CD1c-positive myeloid dendritic cell (primary cell): Measurements from ENCODE around the gene TXNDC2.

Experiments used
- DNase-seq: peaks from one replicate; pipeline ENCODE4 v3.0.0-alpha.2; 2016; ENCODE audit errors: extremely low spot score

TXNDC2 gene

DNA sequence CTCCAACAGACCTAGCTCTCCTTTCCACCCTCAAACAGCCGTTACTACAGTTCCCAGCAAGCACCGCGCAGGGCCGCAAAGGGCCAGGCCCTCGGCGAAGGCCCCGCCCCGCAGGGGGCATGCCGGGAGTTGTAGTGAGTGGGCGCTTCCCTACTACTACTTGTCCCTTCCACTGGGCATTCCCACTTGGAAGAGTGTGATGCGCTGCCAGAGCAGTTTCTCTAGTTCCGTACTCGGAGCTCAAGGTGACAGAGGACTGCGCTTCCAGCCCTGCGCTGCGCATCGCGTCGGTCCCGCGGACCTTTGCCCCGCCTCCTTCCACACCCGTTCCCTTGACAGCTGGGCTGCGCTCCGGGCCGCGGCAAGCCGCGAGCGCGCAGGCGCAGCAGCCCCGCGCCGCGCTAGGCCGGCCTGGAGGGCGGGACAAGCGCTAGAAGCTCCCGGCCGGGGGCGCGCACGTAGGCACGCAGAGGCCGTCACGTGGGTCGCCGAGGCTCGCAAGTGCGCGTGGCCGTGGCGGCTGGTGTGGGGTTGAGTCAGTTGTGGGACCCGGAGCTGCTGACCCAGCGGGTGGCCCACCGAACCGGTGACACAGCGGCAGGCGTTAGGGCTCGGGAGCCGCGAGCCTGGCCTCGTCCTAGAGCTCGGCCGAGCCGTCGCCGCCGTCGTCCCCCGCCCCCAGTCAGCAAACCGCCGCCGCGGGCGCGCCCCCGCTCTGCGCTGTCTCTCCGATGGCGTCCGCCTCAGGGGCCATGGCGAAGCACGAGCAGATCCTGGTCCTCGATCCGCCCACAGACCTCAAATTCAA lies 28.0 kb downstream of the TXNDC2 start, which contains the start of gene VAPA:
TSS of gene VAPA (plus strand) at position 491 of the 808 bp plus-strand sequence. CDS start at position 732, 241 bp downstream.
- DNase-seq = peak; percentile 99

DNA sequence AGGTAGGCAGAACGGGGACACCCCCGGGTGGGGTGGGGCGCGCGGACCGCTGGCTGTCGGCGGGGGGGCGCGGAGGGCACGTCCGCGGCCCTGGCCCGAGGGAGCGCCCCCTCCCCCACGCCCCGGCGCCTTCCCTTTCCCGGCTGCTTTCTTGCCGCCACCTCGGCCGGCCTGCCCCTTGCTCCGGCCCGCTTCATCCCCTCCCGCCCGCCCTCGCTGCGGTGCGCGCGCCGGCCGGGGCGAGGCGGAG lies 28.5 kb downstream of the TXNDC2 start:
- DNase-seq = no peak

DNA sequence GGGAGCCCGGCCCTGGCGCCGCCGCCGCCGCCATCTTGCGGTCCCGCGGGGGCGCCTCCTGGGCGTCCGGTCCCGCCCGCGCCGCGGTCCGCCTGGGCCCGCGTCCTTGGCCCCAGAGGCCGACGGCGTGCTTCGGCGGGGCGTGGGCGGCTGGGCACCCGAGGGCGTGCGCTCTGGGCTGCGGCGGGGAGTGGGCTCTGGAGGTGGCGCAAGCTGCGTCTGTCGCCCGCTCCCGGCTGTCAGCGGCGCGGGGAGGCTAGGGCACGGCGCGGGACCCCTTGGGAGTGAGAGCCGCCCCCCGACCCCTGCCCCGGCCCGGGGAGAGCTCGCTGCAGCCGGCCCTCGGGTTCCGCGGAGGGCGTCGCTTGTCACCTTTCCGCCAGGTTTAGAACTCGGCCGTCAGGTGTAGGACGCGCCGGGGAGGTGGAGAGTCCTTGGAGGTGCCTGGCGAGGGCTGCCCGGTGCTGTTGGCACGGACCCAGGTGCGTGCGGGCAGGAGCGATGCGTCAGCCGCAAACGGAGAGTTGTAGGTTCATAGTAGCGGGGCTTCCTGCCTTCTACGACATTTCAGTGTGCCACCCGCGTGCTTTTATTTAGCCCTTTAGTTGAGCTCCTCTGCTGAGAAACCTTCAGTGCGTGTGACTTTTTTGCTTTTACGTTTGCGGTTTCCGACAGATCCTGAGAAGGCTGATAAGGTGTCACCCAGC lies 29.0 kb downstream of the TXNDC2 start:
- peak; percentile 88 for DNase-seq

DNA sequence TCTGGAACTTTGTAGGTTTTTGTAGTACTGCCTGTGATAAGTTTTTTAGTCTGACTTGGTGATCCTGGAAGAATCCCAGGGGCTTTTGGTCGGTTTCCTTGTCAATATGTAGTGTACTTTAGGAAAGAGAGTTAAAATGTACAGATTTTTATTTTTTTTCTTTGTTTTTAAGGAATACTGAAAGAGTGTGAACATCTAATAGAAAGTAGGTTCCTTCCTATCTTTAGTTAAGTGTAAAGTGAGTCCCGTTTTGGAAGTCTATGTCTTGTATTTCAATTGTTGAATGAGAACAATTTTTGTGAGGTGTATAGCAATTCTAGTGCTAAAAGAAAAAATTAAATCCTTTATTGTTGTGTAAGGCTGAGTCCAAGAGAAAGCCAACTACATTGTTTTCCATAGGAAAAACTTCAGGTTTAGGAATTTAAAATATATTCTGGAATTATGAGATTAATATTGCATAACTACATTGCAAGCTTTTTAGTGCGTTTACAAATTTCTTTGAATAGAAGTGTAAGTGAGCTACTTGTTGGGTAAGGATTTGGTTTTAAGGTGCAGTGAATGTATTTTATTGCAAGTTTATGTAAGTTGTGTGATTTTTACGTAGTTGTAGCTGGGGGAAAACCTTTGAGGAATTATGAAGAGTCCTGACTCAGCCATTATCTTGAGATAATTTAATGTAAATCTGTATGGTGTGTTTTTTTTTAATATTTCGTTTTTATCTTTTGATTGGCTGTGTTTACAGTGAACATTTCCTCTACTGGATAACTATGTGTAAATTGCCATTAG lies 29.7 kb downstream of the TXNDC2 start:
- no peak for DNase-seq

DNA sequence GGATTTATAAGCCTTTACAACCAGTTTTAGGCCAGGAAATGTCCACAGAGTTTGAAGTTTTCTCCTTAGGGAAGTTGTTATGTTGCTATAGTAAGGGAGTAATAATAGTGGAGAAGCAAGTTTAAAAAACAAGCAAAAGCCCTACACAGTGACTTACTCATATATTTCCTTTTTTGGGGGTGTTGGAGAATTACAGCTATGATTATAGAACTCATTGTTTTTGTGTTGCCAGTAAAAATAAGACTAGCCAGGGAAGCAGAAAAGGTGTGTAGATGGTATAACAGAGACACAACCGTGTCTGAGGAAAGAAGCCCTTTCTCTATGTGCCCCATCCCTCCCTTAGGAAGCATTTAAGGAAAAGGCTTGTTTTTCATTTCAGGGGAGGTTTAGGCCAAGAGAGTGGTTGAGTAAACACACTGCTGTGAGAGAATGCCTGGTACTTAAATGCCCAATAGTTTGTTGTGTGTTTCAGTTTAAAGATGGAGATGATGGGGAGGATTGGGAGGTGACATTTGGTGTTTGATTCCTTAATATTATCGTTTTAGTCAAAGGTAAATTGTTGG lies 30.4 kb downstream of the TXNDC2 start:
- peak; percentile 70 for DNase-seq

DNA sequence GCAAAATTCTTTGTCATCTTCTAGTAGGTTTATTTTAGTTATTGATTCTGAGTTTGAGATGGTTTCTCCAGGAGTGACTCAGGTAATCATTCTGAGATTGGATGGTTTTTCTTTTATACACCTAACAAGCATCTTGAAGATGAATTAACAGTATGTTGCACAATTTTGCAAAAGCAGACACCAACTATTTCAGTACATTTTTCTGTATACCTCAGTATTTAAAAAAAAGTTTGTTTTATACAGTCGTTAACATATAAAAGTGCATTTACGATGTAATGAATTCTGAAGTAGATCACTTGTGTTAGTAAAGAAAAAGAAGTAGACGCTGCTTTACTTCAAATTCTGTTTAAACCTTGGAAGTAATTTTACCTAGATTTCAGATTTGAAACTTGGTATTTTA lies 31.0 kb downstream of the TXNDC2 start:
- DNase-seq = no peak

DNA sequence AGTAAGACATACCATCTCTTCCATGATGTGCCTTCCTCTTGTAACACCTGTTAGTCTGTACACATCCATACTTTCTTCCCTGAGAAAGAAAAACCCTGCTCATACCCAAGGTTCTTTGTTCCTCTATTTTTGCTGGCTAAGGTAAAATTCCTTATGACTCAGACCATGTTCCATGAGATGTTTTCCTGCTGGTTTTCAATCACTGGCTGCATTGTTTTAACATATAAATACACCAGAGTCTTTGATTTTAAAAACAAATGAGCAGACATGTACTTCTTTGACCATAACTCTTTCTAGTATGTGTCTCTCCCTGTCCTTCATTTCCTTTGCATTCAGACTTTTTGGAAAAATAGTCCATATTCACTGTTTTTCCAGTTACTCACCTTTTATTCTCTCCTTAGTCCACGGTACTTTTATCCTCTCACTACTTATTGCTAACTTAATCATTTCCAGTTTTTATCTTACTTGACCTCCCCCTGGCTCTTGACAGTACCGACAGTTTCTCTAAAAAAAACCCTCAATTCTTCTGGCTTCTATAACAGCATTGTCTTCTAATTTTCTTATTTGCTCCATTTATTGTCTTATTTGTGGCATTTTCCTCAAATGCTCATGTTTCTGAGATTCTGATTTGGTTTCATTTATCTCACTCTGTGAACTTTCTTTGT lies 32.4 kb downstream of the TXNDC2 start:
- DNase-seq = peak; percentile 48

DNA sequence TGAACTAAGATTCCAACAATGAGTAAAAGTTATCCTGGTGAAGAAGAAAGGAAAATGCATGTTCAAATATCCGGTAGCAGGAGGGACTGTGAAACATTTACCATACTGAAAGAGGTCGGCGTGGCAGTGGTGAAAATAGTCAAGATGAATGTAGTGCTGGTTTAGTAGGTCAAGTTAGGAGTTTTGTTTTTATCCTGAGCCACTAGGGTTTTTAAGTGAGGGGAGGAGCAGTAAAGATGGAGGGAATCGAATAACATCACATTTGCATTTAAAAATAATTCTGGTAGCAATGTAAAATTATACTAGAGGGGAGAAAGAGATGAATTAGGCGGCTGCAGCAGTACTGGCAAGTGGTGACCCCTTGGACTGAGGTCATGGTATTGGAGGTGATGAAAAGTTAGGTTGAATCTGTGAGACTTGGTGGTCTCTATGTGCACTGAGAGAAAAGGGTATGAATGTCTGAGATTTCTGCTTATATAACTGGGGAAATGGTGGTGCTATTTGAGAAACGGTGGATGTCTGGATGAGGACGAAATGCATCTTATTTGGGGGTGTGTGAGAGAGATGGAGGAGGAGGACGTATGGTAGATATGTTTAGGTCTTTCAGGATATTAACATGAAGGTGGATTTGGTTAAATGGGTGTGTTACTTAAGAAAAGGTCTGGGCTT lies 33.9 kb downstream of the TXNDC2 start:
- DNase-seq = no peak

DNA sequence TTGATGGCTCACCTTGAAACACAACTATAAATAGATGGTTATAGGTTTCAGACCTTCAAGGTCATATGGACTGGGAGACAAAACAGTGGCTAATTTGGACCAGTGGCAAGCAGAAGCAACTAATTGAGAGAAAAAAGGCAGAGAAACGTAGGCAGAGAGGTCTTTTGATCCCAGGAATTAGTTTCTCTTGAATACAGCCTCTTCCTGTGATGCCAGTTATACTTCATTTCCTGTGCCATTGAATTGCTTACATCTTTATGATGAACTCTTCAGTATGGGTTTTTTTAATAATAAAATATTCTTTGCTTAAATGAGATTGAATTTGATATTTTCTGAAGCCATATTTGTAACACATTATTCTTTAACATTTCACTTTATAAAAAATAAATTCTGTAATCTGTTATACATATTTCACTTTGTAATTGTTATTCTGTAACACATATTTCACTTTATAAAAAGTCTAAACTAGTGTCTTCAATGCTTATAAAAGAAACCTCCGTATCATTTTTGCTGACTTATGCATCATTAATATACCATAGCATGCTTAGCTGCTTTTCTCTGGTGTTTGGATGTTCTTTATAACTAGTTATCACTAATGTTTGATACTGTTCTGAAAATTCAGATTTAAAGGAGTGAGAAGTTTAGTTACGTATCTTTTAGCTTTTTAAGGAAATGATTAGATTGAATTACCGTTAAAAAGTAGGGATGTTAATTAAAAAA lies 37.0 kb downstream of the TXNDC2 start:
- DNase-seq = no peak

DNA sequence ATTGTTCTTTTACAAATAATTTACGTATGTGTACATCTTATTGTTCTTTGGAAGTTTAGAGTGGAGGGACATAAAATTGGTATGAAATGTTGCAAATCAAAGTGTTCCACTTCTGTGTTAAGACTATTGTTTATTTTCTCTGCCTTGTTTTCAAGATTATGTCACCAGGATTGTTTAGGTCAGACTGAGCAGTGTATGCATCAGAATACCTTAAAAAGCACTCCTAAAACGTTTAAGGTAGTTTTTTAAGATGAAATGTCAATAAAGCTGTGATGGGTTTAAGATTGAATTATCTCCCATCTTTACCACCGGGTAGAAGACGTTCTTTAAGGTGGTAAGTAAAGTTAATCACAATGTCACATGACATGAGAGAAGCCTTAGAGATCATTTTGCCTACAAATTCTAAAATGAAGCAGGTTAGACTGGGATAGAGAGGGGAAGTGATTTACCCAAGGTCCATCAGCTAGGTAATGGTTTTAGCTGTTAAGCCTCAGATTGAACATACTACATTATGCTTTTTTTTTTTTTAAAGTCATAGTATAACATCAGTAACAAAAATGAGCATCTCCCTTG lies 38.7 kb downstream of the TXNDC2 start:
- no peak for DNase-seq

DNA sequence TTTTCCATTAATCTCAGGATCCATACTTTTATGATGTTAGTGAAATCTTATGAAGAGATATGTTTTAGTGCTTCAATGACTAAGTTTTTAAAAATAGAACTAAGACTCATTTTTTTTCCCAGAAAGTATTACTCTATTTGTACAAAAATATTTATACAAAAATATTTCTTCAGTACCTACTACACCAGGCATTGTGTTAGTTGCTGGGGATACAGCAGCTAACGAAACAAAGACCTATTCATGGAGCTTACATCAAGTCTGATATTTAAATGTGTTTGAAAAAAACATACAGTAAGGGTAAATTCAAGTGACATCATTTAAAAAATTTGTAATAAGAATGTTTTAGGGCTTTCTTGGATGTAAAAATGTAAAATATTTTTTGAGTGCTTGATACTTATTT lies 39.6 kb downstream of the TXNDC2 start:
- DNase-seq = no peak

DNA sequence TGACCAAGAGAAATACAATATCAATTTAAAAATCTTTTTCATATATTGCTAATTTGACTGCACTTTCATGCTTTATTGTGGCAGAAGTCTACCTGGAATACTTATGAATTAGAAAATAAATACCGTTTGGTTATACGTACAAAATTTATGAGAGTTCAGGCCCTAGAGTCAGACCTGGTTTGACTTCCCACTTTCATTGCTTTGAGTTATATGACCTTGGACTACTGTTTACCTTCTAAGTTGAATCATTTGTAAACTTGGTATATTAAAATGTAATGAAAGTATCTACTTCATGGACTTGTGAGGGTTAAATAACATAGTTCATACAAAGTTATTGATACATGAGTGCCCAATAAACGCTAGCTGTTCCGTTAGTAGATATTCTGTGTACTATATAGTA lies 40.0 kb downstream of the TXNDC2 start:
- DNase-seq = no peak

DNA sequence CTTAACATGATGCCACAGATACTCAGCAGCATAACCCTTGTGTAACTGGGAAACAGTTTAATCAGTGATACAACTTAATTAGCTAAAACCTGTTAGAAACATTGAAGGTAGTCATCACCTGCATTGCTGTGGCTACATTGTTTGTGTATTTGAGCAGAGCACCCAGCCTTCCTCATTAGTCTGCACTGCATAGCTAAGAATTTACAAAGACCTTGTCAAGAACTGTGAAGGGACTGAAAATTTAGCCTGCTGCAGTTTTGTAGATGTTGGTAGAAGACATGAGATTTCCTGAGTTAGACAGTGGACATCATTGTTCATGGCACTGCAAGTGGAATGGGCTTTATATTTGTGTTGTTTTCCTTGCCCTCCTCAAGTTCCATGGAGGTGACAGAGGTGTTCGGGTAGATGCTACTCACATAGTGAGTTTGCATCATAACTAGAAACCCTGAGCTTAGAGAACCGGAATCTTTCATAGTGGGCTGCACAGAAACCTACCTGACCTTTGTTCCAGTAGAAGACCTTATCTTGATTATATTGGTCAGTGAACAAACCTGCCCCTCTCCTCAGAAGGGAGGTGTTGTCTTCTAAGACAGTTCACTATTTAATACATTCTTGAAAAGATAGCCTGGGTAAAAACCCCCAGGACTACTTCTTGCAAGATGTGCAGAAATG lies 40.6 kb downstream of the TXNDC2 start:
- DNase-seq = no peak

DNA sequence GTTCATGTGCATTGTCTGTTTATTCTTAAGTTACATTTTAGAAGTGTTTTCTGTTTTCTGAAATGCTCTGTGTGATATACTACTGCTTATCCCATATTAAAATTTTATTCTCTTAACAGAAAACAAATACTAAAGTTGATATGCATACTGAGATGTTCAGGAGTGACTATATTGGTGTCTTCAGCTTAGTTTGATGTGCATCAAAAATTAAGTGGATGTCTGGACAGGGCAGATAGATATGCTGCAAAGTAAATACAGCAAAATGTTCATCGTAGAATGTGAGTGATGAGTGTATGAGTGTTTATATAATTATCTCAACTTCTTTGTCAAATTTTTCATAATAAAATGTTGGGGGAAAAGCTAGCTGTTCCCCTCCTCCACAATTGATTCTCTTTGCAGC lies 41.2 kb downstream of the TXNDC2 start:
- no peak for DNase-seq

DNA sequence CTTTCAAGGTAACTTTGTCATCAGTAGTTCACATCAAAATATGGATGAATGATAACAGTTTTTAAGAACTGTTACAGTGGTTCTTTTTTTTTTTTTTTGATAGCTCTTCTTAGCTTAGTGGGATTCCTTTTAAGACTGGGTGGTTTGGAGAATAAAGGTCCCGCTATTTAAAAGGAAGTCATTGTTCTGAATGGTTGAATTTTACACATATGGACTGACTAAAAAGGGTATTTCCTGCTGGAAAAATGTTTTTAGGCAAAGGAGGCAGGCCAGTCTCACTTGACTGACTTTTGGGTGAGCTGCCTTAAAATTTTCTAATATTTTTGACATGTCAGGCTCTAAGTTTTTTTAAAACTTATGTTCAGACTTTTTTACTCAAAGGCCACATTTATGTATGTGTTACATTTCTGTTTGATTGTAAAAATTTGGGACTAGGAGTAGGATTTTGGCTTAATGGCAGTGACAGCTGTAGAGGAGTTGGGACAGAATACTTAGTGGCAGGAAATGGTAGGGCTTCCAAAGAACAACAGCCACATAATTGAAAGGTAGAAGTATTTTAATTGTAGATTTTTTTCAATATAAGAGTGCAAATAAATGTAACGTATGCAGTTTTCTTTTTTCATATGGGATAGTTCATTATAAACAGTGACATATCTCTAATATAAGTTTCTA lies 41.8 kb downstream of the TXNDC2 start:
- no peak for DNase-seq

DNA sequence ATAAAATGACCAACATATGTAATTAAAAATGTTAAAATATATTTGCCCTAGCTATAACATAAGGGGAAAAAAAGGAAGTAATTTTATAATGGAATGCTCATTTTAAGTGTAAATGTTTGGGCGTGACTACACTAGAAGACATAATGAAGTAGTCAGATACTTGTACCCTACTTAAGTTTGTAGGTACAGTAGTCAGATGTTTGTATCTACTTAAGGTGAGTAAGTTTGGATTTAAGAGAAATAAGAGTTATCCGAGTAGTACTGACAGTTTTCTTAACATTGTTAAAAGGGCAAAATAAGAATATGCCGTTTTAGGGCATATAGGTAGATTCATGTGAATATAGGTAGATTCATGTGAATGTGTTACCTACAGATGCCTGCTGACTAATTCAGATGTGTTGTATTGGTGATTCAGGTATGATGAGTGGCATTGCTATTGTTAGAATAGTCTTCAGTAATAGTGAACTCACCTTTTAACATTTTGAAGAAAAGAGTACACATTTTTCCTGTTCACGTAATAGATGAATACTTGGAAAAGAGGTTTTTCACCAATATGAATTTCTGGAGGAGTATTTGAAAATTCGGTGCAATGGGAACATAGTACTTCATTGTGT lies 43.0 kb downstream of the TXNDC2 start:
- no peak for DNase-seq

DNA sequence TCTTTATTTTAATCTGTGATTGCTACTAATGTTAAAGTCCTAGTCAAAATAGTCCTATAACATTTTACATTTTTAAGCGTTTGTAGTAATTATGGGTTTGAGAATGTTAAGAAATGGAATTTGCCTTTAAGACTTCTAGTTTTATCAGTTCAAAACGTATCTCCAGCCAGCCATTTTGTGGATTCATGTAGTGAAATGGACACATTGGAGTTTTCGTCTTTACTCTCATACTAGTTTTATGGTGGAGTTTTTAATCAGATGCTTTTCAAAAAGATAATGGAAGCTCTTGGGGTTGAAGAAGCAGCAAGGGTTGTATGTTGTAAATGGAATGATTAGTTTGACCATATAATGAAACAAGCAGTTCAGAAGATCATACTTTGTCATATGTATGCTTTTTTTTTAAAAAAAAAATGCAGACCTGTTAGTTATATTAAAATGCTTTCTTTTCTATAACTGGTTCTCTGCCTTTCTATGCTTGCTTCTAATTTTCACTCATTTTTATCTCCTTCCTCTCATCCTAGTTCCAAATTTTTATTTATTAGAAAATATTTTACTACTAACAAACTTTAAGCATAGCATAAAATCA lies 44.6 kb downstream of the TXNDC2 start:
- DNase-seq = no peak

DNA sequence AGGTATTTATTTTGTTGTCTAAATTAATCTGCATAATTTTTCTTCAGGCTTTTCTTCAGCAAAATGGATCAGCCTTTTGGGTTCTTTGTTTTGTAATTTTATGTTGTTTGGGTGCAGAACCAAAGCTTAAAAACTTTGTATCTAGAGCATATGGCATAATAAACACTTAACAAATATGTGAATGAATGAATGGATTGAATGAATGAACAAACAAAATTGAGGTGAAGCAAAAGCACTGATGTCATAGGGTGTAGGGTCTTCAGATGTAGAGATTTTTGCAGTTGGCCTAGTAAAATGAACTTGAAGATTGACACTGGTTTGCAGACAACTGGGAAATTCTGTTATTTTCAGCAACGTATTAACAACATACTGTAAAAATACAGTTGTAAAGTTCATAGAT lies 45.4 kb downstream of the TXNDC2 start:
- no peak for DNase-seq
